SU-DHL-6 (cell line): ENCODE measurements around the gene PPP2R2C.

Experiments
- H2AFZ ChIP-seq: fragments of 200-600 bp; sonication (generic); 2 replicates; pipeline ENCODE4 v1.6.1; 2014; ENCODE audit warnings: low read depth, mild to moderate bottlenecking, moderate library complexity, mixed read lengths, antibody characterized with exemption, low read length; ENCODE audit not compliant: severe bottlenecking
- H3F3A ChIP-seq: fragments of 200-600 bp; shearing (Covaris generic); 2 replicates; pipeline ENCODE4 v1.6.0; 2016; ENCODE audit warnings: antibody characterized with exemption, mild to moderate bottlenecking; ENCODE audit not compliant: insufficient read depth
- H3K27ac ChIP-seq: fragments of 200-600 bp; sonication (generic); 2 replicates; pipeline ENCODE4 v1.5.1; 2016; ENCODE audit warnings: low read depth, mild to moderate bottlenecking, low read length, moderate library complexity, mixed read lengths
- H3K27me3 ChIP-seq: fragments of 200-600 bp; sonication (generic), shearing (Covaris generic); 2 replicates; pipeline ENCODE4 v1.6.0; 2014; ENCODE audit warnings: mild to moderate bottlenecking, low read length
- H3K36me3 ChIP-seq: fragments of 200-600 bp; sonication (generic); 2 replicates; pipeline ENCODE4 v1.6.1; 2014; ENCODE audit warnings: mild to moderate bottlenecking, low read length, mixed read lengths
- H3K4me2 ChIP-seq: fragments of 300-600, 200-600 bp; shearing (Covaris generic), sonication (generic); 2 replicates; pipeline ENCODE4 v1.6.0; 2014; ENCODE audit warnings: low read length, low read depth, mild to moderate bottlenecking; ENCODE audit not compliant: poor library complexity, severe bottlenecking
- H3K4me3 ChIP-seq: fragments of 200-600 bp; sonication (generic); 2 replicates; pipeline ENCODE4 v1.5.1; 2014; ENCODE audit warnings: antibody characterized with exemption, low read length, mild to moderate bottlenecking, mixed read lengths; ENCODE audit not compliant: insufficient read depth, poor library complexity, severe bottlenecking
- H3K79me2 ChIP-seq: fragments of 200-600 bp; sonication (generic); 2 replicates; pipeline ENCODE4 v1.6.1; 2014; ENCODE audit warnings: mild to moderate bottlenecking, low read length, moderate library complexity; ENCODE audit not compliant: insufficient read depth
- H3K9ac ChIP-seq: fragments of 200-600 bp; sonication (generic); 2 replicates; pipeline ENCODE4 v1.7.0; 2014; ENCODE audit warnings: mild to moderate bottlenecking, low read length
- H3K9me2 ChIP-seq: fragments of 200-600 bp; sonication (generic); replicated peaks from 2 replicates; pipeline ENCODE4 v1.6.1; 2014; ENCODE audit warnings: low read length; ENCODE audit not compliant: insufficient read depth
- H3K9me3 ChIP-seq: fragments of 200-600 bp; sonication (generic); 2 replicates; pipeline ENCODE4 v1.6.1; 2014; ENCODE audit warnings: low read length, mixed read lengths; ENCODE audit not compliant: insufficient read depth
- H4K20me1 ChIP-seq: fragments of 200-600 bp; sonication (generic); 2 replicates; pipeline ENCODE4 v1.6.1; 2014; ENCODE audit warnings: low read depth, mild to moderate bottlenecking, antibody characterized with exemption, low read length, moderate library complexity, mixed read lengths
- CTCF ChIP-seq: fragments of 200-600 bp; sonication (generic); IDR thresholded peaks from one replicate; pipeline ENCODE4 v1.5.1; 2017; ENCODE audit warnings: antibody characterized with exemption, mild to moderate bottlenecking, low read length, moderate library complexity; ENCODE audit not compliant: insufficient read depth, poor library complexity, severe bottlenecking
- EZH2phosphoT487 ChIP-seq: fragments of 200-600 bp; sonication (generic), shearing (Covaris generic); conservative IDR thresholded peaks from 2 replicates; pipeline ENCODE4 v1.6.1; 2018; ENCODE audit warnings: mild to moderate bottlenecking, antibody characterized with exemption, low read length, moderate library complexity, mixed read lengths

Gene PPP2R2C

GRCh38 chr4:6393544-6394475 is 78.6 kb downstream of the PPP2R2C start:
- Histone ChIP-seq H2AFZ (no peak overlapping the region), H3K27ac (no peak overlapping the region), H3K9me2 (no peaks in the 10 kb centered on the region), H3K36me3 (no peaks in the 10 kb centered on the region), H3K27me3 (no peaks in the 10 kb centered on the region), H3K79me2 (no peaks in the 10 kb centered on the region), H3F3A (no peaks in the 10 kb centered on the region), H3K4me3 (no peak overlapping the region), H3K9ac (no peak overlapping the region), H3K4me2 (no peak overlapping the region), H3K9me3 (no peaks in the 10 kb centered on the region), H4K20me1 (no peaks in the 10 kb centered on the region)
- TF ChIP-seq EZH2phosphoT487 (no peak), CTCF (no peak)

DNA sequence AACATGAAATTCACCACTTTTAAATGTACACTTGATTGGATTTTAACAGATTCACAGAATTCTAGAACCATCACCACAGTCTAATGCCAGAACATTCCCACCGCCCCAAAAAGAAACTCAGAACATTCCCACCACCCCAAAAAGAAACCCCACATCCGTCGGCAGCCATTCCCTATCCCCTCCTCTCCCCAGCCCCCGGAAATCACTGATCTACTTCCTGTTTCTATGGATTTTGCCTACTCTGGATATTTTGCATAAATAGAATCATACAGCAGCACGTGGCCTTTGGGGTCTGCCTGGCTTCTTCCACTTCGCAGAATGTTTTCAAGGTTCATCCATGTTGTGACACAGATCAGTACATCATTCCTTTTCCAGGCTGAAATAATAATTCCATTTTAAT is 79.3 kb downstream of the PPP2R2C start:
- Histone ChIP-seq H2AFZ (no peak overlapping the region), H3K9ac (no peak overlapping the region), H3K9me3 (no peaks in the 10 kb centered on the region), H3K4me3 (no peak overlapping the region), H3K79me2 (no peaks in the 10 kb centered on the region), H3K27ac (no peak overlapping the region), H3K36me3 (no peaks in the 10 kb centered on the region), H3F3A (no peaks in the 10 kb centered on the region), H3K27me3 (no peaks in the 10 kb centered on the region), H3K9me2 (no peaks in the 10 kb centered on the region), H3K4me2 (no peak overlapping the region), H4K20me1 (no peaks in the 10 kb centered on the region)
- TF ChIP-seq CTCF (no peak), EZH2phosphoT487 (no peak)

GRCh38 chr4:6392407-6392806 is 80.0 kb downstream of the PPP2R2C start:
- no peaks in the 10 kb centered on the region for H3F3A ChIP-seq
- H3K4me2 ChIP-seq = no peak overlapping the region
- no peaks in the 10 kb centered on the region for H3K9me2 ChIP-seq
- no peak overlapping the region for H2AFZ ChIP-seq
- H3K27me3 ChIP-seq = no peaks in the 10 kb centered on the region
- no peak overlapping the region for H3K27ac ChIP-seq
- H3K36me3 ChIP-seq = no peaks in the 10 kb centered on the region
- no peaks in the 10 kb centered on the region for H4K20me1 ChIP-seq
- H3K79me2 ChIP-seq = no peaks in the 10 kb centered on the region
- TF ChIP-seq CTCF (no peak), EZH2phosphoT487 (no peak)
- no peak overlapping the region for H3K4me3 ChIP-seq
- no peaks in the 10 kb centered on the region for H3K9me3 ChIP-seq
- no peak overlapping the region for H3K9ac ChIP-seq
